PC-9 (cell line): ENCODE measurements around the gene SELENOF.

Experiments
- CTCF ChIP-seq: fragments of 200-600 bp; sonication (generic); conservative IDR thresholded peaks from 2 replicates; pipeline ENCODE4 v1.6.1; 2017; ENCODE audit warnings: mixed run types, antibody characterized with exemption, mild to moderate bottlenecking, moderate library complexity
- EZH2 ChIP-seq: fragments of 200-600 bp; sonication (generic); IDR thresholded peaks from 2 replicates; pipeline ENCODE4 v1.8.0; 2017; ENCODE audit warnings: antibody characterized with exemption, low read depth

- TF ChIP-seq CTCF = no peak
- no peak for TF ChIP-seq EZH2
These were observed 59.6 kb downstream of the SELENOF start for GRCh38 chr1:86854352-86854751.
